Stimulated activated CD8-positive, alpha-beta memory T cell treated with anti-CD3 and anti-CD28 coated beads, Interleukin-4, amount 100 ng/mL, for 4 hours (primary cell): ENCODE data around the gene NVL.
"Not testable (repeated sequence)": the region's sequence is repeated elsewhere in the genome, so short reads cannot be mapped to it uniquely, and the experiment has no call there.

Source experiments
- DNase-seq, 2 donors: peaks; one replicate each; pipeline ENCODE4 v3.0.0-alpha.2; 2020; ENCODE audit warnings: low read depth in 2 of 2, low spot score in 1 of 2

NVL gene

DNA sequence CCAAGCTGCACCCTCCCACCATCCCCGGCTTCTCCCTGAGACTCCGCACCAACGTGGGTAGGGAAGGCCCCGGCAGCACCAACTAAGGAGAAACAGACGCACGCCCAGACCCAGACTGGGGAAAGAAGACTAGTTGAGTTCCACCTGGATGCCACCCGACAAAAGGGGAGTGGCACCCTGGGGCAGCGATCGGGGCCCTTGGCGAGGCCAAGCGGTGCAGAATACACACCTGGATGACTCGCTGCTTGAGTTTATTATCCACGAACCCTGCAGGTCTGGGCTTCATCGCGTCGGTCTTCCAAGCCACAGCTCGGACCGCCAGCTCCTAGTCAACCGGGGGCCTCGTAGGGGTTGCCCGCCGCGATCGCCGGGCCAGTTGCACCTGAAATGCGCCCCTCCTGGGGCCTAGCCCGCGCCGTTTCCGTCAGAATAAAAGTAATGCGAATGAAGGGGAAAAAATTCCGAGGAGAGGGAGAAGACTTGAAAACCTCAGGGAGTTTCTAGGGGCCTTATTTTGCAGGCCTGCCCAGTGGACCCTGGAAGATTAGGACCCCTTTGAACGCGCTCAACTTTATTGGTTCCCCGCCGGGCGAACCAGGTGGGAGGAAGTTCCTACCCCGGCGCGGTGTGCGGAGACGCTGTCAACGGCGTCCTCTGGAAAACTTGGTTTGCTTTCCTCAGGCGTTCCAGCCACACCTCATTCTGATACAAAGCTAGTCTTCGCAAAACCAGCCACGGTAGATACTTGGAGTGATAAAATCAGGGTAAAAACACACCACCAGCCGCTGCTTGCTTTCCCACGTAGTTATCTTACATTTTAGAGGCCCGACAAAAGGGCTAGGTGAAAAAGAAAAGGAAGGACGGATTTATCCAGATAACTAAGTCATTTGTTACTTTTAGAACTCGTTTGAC, at the start of gene NVL:
Gene NVL (minus strand): TSS at position 331 of the 912 bp plus-strand sequence. CDS start 45 bp downstream, at position 286.
- DNase-seq: peak; percentile 49 to 53

- no peak for DNase-seq
These were observed 49.1 kb upstream of the NVL start for GRCh38 chr1:224378855-224379631.

DNA sequence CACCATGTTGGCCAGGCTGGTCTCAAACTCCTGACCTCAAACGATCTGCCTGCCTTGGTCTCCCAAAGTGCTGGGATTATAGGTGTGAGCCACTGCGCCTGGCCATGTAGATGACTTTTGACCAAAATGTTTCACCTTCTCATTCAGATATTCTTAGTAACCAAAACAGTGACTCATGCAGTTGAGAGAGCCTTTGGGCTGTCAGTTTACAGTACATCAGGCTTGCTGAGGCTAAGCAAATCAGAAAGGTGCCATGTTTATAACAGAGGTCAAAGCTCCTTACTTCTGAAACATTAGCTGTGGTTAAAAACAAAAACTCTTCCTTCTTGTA, 47.7 kb upstream of the NVL start:
- DNase-seq: no peak

DNA sequence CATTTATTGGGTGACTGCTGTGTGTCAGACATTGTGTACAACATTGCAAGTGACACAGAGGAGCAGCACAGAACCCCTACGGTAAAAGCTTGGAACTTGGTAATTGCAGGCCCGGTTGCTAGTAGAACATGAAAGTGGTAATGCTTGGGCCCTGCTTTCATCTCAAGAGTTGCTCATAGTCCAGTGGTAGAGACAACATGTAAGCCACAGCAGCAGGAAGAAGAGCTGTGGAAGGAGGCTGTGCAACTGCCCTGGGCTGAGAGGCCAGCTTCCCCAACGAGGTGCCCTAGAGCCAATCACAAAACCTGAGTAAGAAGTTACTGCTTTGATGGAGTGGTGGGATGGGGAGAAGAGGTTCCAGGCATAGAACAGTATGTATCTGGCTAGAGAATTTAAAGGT, 45.1 kb upstream of the NVL start:
- DNase-seq: no peak

DNA sequence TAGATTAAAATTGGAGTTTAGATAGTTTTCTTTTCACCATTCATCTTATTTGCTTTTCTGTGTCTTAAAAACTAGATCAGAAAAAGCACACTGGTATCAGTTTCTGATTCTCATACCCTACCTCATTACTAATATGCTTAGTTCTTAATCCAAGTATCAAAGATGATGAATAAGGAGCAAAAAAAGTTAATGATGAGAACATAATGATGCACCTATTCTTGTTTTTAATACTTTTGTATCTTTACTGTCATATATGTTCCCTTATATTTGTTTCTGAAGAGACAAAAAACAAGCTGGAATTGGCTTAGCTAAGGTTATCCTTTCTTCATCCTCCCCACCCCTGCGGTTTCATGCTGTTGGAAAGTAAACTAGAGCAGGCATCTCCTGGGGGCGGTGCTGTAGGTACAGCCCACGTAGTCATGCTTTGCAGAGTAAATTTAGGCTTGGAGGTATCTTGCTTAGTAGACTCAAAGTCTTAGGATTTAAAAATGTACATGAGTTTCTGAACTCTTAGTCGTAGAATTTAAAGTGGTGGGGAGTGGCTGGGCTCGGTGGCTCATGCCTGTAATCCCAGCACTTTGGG, 43.1 kb upstream of the NVL start:
- no peak for DNase-seq

- DNase-seq: no peak
These were observed 38.4 kb upstream of the NVL start for GRCh38 chr1:224368409-224368808.

GRCh38 chr1:224359207-224359606, 29.2 kb upstream of the NVL start:
- no peak for DNase-seq

GRCh38 chr1:224358237-224358636, 28.3 kb upstream of the NVL start:
- no peak for DNase-seq

DNA sequence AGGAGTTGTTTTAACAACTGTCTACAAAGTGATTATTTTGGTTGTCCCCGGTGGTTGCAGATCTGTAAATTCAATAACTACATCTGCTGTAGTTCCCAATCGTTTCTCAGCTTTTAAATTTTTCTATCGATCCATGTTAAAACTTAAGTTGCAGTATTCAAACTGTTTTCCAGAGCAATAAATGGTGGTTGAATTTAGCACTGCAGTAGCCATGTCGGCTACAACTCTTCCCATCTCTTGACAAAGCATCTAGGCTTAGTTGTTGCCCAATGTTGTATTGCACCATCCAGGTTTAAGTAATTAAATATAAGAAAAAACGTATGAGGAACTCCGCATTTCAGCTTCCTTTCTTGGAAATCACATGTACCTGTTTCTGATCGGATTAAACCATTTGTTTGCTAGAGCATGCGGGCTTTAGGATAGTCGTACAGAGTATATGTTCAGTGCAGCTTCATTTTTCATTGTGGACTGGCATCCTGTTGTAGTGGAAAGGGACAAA, 27.7 kb upstream of the NVL start:
- DNase-seq: no peak

DNA sequence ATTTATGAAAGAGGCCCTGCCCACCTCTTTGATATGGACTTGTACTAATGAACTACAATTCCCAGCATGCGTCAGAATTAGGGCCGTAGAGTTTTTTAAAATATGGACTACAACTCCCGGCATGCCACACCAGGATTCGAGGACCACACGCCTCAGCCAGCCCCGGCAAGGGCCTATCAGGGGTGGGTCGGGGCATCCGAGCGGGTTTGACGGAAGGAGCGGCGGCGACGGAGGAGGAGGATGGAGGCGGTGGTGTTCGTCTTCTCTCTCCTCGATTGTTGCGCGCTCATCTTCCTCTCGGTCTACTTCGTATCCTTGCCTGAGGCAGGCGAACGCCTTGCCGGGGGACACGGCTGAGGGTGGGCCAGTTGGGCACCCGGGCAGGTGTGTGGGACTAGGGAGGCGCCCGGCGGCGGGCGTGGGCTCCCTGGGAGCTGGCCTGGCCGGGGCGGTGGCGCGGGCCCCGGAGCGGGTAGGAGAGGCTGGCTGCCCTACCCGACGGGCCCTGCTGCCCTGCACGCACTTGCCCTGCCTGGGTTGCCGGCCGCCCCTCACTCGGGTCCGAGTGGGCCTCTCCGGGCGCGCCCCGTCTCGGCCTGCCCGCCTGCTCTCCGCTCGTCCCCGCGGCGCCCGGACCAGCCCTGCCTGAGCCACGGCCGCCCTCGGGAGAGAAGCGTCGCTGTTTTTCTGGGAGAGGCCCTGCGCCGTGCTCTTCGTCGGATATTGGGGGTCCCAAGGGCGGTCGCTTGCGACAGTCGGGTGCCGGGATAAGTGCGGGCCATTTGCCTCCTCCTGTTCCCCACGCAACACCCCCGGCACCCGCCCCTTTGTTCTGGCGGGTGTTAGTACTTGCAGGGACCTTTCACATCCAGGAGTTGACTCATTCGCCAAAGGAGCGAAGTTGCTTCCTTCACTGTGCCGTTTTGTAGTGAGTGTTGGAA, 27.0 kb upstream of the NVL start, which contains the start of gene CNIH4:
Gene CNIH4 (plus strand): TSS at position 195 of the 941 bp plus-strand sequence. CDS start 46 bp downstream, at position 241.
- peak; percentile 67 to 80 for DNase-seq

- no peak for DNase-seq
These were observed 24.3 kb upstream of the NVL start for GRCh38 chr1:224353975-224354925.

DNA sequence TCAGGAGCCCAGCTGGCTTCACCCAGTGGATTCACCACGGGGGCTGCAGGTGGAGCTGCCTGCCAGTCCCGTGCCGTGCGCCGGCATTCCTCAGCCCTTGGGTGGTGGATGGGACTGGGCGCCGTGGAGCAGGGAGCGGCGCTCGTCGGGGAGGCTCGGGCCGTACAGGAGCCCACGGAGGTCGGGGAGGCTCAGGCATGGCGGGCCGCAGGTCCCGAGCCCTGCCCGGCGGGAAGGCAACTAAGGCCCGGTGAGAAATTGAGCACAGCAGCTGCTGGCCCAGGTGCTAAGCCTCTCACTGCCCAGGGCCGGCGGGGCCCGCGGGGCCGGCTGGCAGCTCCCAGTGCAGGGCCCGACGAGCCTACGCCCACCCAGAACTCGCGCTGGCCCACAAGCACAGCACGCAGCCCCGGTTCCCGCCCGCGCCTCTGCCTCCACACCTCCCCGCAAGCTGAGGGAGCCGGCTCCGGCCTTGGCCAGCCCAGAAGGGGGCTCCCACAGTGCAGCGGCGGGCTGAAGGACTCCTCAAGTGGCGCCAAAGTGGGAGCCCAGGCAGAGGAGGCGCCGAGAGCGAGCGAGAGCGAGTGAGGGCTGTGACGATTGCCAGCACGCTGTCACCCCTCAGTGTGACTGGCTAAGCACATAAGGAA, 22.6 kb upstream of the NVL start:
- not testable (repeated sequence) for DNase-seq

- DNase-seq: not testable (repeated sequence)
These were observed 19.7 kb upstream of the NVL start for GRCh38 chr1:224349716-224350115.

- DNase-seq: no peak
These were observed 18.2 kb upstream of the NVL start for GRCh38 chr1:224348137-224348536.

DNA sequence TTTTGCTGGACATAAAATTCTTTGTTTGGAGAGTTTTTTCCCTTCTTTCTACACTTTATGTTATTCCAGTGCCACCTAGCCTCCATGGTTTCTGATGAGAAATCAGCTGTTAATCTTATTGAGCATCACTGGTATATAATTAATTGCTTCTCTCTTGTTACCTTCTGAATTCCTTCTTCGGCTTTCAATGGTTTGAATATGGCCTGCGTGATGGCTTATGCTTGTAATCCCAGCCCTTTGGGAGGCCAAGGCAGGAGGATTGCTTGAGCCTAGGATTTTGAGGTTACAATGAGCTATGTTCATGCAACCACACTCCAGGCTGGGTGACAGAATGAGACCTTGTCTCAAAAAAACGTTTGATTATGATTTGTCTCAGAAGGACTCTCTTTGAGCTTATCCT, 13.7 kb upstream of the NVL start:
- DNase-seq: no peak

DNA sequence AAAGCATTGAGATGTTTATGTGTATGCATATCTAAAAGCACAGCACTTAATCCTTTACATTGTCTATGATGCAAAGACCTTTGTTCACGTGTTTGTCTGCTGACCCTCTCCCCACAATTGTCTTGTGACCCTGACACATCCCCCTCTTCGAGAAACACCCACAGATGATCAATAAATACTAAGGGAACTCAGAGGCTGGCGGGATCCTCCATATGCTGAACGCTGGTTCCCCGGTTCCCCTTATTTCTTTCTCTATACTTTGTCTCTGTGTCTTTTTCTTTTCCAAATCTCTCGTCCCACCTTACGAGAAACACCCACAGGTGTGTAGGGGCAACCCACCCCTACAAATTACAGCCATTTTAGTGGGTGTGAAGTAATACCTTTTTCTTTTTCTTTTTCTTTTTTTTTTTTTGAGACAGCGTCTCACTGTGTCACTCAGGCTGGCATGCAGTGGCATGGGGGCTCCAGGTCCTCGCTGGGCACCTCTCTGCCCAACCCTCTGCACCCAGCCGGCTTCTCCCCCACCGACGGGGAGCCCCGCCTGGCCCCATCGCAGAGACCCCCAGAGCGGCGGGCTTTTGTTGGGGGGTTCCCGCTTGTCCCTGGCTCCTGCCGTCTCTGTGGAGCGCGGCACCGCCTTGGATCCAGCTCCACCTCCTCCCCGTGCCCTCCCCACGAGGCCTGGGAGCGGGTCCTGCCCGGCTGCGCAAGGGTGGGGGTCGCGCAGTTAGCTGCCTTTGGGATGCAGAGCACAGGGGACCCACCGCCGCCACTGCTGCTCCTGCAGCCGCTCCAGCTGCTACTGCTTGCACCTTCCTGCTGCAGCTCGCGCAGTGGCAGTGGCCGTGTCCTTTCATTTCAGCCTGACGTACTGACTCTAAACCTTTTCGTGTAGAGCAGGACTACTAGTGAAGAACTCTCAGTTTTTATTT, 10.7 kb upstream of the NVL start:
- not testable (repeated sequence) for DNase-seq

GRCh38 chr1:224339442-224340033, 9.6 kb upstream of the NVL start:
- no peak for DNase-seq
